ENCODE data around the gene USP22. TPM values are rescaled to one million over a fixed set of nuclear protein-coding genes. Genes with fewer than 3 reads are reported as not detected.

Gene USP22
- total RNA-seq, 1 donor from 2014 or later, result 420 TPM

DNA sequence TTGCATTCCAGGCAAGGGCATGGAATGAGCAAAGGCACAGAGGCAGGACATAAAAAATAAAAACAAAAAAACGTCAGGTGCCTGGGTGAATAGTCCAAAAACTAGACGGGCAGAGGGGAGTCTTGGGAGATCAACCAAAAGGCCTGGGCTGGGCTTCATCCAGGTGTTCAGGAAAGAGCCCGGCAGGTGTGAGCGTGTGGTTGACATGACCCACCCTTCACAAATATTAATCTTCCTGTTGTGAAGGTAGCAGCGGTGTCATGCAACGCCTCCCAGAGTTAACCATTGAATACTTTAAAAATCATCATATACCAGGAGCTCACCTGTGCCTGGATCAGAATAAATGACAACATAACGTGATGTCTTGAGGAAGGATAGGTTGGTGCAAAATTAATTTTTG is 90.6 kb downstream of the USP22 start:
- Mint-ChIP-seq H3K9me3 (ENCODE audit: unreplicated experiment) (peaks cover 2% of the 10 kb centered on the region), H3K27me3 (ENCODE audit: unreplicated experiment) (no peaks in the 10 kb centered on the region), H3K4me3 (ENCODE audit: unreplicated experiment) (no peak overlapping the region), H3K36me3 (ENCODE audit: unreplicated experiment) (peaks cover 5% of the 10 kb centered on the region), H3K4me1 (ENCODE audit: low read depth, unreplicated experiment) (no peaks in the 10 kb centered on the region), H3K27ac (ENCODE audit: unreplicated experiment) (no peak overlapping the region)
- TF ChIP-seq, protein P1, sequence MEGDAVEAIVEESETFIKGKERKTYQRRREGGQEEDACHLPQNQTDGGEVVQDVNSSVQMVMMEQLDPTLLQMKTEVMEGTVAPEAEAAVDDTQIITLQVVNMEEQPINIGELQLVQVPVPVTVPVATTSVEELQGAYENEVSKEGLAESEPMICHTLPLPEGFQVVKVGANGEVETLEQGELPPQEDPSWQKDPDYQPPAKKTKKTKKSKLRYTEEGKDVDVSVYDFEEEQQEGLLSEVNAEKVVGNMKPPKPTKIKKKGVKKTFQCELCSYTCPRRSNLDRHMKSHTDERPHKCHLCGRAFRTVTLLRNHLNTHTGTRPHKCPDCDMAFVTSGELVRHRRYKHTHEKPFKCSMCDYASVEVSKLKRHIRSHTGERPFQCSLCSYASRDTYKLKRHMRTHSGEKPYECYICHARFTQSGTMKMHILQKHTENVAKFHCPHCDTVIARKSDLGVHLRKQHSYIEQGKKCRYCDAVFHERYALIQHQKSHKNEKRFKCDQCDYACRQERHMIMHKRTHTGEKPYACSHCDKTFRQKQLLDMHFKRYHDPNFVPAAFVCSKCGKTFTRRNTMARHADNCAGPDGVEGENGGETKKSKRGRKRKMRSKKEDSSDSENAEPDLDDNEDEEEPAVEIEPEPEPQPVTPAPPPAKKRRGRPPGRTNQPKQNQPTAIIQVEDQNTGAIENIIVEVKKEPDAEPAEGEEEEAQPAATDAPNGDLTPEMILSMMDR (IDR thresholded peaks at IDR 0.05; ENCODE audit: partially characterized antibody, unreplicated experiment), result no peak
- DNase-seq, result no peak

Other genes with a start within 250 kb of the USP22 start
- 8.3 TPM for gene DHRS7B, start 84.0 kb upstream of the USP22 start, total RNA-seq (ENCODE audit: unreplicated experiment)
- gene TMEM11, start 171.2 kb upstream of the USP22 start, total RNA-seq (ENCODE audit: unreplicated experiment), result 26.0 TPM
- 45.9 TPM for gene NATD1, start 210.4 kb upstream of the USP22 start, total RNA-seq (ENCODE audit: unreplicated experiment)
- gene MAP2K3, start 241.7 kb upstream of the USP22 start, total RNA-seq (ENCODE audit: unreplicated experiment), result 38.0 TPM